HG03135 (cell line): ENCODE measurements around the gene RREB1.
"Not testable (repeated sequence)": the region's sequence is repeated elsewhere in the genome, so short reads cannot be mapped to it uniquely, and the experiment has no call there.

Experiments used
- ATAC-seq: cut with Tn5 transposase; IDR thresholded peaks from one replicate; pipeline ENCODE4 v1.9.1; 2021; ENCODE audit warnings: mild to moderate bottlenecking, moderate library complexity; ENCODE audit not compliant: unreplicated experiment

The RREB1 gene

GRCh38 chr6:7274525-7274924 is 166.8 kb downstream of the RREB1 start:
- ATAC-seq = not testable (repeated sequence)

GRCh38 chr6:7276199-7276524 is 168.4 kb downstream of the RREB1 start:
- ATAC-seq = no peak

GRCh38 chr6:7282097-7282906 is 174.5 kb downstream of the RREB1 start:
- no peak for ATAC-seq

GRCh38 chr6:7283676-7284075 is 175.9 kb downstream of the RREB1 start:
- ATAC-seq = no peak

GRCh38 chr6:7285416-7285815 is 177.7 kb downstream of the RREB1 start:
- ATAC-seq = no peak

- ATAC-seq = no peak
Measured at GRCh38 chr6:7290079-7290478, 182.3 kb downstream of the RREB1 start.

GRCh38 chr6:7292596-7293255 is 185.0 kb downstream of the RREB1 start:
- ATAC-seq = no peak

- ATAC-seq = no peak
Measured at GRCh38 chr6:7295916-7296315, 188.2 kb downstream of the RREB1 start.

- no peak for ATAC-seq
Measured at GRCh38 chr6:7296602-7297001, 188.8 kb downstream of the RREB1 start.

- no peak for ATAC-seq
Measured at GRCh38 chr6:7298113-7298512, 190.4 kb downstream of the RREB1 start.

- ATAC-seq = no peak
Measured at GRCh38 chr6:7300926-7301325, 193.2 kb downstream of the RREB1 start.
